ENCODE data around the gene C6orf52. TPM values are rescaled to one million over a fixed set of nuclear protein-coding genes. Genes with fewer than 3 reads are reported as not detected.
"Not testable (repeated sequence)": the region's sequence is repeated elsewhere in the genome, so short reads cannot be mapped to it uniquely, and the experiment has no call there.

C6orf52 gene
- total and polyA plus RNA-seq, 4 donors: 0.33 to 0.71 (median 0.50) TPM; not detected in 1

DNA sequence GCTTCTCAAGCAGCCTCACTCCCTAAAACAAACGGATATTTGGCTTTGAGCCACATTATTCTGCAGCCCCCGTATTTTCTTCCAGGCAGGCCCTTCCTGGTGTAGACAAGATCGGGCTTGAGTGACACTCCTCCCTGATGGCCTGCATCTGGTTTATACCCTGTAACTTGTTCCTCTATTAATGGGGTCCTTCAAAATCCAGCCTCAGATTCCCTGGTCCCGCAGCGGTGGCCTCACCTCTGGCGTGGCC lies 28.1 kb upstream of the C6orf52 start:
- WGBS: 6% methylated on average over 6 of the region's 6 CpGs
- no peaks in the 10 kb centered on the region for H3K27me3 ChIP-seq (ENCODE audit: control insufficient read depth in 4 of 4, insufficient read depth in 4 of 4, low read length in 3 of 4)
- peaks cover 1 to 9% (median 8%) of the 10 kb centered on the region in 4 donors for H3K36me3 ChIP-seq (ENCODE audit: control insufficient read depth in 4 of 4, insufficient read depth in 3 of 4, low read depth in 1 of 4, low read length in 3 of 4)
- H3K9me3 ChIP-seq (ENCODE audit: control insufficient read depth in 4 of 4, low read length in 3 of 4): no peaks in the 10 kb centered on the region
- TF ChIP-seq, protein P1, sequence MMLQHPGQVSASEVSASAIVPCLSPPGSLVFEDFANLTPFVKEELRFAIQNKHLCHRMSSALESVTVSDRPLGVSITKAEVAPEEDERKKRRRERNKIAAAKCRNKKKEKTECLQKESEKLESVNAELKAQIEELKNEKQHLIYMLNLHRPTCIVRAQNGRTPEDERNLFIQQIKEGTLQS (IDR thresholded peaks at IDR 0.05): peak; percentile 30
- TF ChIP-seq, protein P2, sequence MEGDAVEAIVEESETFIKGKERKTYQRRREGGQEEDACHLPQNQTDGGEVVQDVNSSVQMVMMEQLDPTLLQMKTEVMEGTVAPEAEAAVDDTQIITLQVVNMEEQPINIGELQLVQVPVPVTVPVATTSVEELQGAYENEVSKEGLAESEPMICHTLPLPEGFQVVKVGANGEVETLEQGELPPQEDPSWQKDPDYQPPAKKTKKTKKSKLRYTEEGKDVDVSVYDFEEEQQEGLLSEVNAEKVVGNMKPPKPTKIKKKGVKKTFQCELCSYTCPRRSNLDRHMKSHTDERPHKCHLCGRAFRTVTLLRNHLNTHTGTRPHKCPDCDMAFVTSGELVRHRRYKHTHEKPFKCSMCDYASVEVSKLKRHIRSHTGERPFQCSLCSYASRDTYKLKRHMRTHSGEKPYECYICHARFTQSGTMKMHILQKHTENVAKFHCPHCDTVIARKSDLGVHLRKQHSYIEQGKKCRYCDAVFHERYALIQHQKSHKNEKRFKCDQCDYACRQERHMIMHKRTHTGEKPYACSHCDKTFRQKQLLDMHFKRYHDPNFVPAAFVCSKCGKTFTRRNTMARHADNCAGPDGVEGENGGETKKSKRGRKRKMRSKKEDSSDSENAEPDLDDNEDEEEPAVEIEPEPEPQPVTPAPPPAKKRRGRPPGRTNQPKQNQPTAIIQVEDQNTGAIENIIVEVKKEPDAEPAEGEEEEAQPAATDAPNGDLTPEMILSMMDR (IDR thresholded peaks at IDR 0.05; ENCODE audit: low read depth, low read length, missing input control): no peak
- peak overlapping the region; percentile 20 to 77 for H3K27ac ChIP-seq (ENCODE audit: low read depth in 1 of 2, low read length in 2 of 2)
- H3K9ac ChIP-seq (ENCODE audit: low read depth in 1 of 2, low read length in 2 of 2): peak overlapping the region; percentile 8 to 80
- peak overlapping the region; percentile 20 to 31 (median 30) for H3K4me3 ChIP-seq (ENCODE audit: low read depth in 1 of 3, low read length in 3 of 3)
- H3K4me1 ChIP-seq (ENCODE audit: control insufficient read depth in 4 of 4, insufficient read depth in 4 of 4, low read length in 3 of 4): peaks cover 2 to 19% (median 14%) of the 10 kb centered on the region in 4 donors
- no peak for DNase-seq (ENCODE audit: low spot score)

DNA sequence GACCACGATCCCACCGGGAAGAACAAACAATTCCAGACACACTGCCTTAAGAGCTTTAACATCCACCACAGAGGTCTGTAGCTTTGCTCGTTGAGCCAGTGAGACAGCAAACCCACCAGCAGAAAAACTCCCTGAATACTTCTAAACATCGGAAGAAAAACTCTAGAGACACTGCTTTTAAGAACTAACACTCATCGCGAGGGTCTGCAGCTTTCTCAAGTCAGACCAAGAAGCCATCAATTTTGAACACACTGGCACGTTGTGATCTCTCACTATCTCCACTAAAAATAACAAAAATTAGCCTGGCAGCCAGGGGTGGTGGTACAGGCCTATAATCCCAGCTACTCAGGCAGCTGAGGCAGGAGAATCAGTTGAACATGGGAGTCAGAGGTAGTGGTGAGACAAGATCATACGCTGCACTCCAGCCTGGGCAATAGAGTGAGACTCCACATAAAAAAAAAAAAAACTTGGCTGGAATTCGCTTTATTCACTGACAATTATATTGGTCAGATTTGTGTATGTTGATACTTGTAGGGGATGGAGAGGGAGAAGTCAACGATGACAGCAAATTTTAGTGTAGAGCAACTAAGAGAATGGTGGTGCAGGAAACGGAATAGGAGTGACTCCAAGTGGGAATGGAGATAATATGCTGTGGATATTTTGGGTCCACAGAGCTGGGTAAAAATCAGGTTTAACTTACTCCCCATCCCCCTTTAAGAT lies 27.6 kb upstream of the C6orf52 start:
- WGBS: 89% methylated on average over 11 of the region's 11 CpGs
- Histone ChIP-seq H3K9ac (ENCODE audit: low read depth in 1 of 2, low read length in 2 of 2) (peak overlapping the region in 1 of 2 donors; percentile 80), H3K9me3 (ENCODE audit: control insufficient read depth in 4 of 4, low read length in 3 of 4) (no peaks in the 10 kb centered on the region), H3K36me3 (ENCODE audit: control insufficient read depth in 4 of 4, insufficient read depth in 3 of 4, low read depth in 1 of 4, low read length in 3 of 4) (peaks cover 1 to 9% (median 8%) of the 10 kb centered on the region in 4 donors), H3K4me1 (ENCODE audit: control insufficient read depth in 4 of 4, insufficient read depth in 4 of 4, low read length in 3 of 4) (peaks cover 2 to 19% (median 14%) of the 10 kb centered on the region in 4 donors), H3K27ac (ENCODE audit: low read depth in 1 of 2, low read length in 2 of 2) (peak overlapping the region; percentile 20 to 77), H3K4me3 (ENCODE audit: low read depth in 1 of 3, low read length in 3 of 3) (peak overlapping the region; percentile 20 to 31 (median 30)), H3K27me3 (ENCODE audit: control insufficient read depth in 4 of 4, insufficient read depth in 4 of 4, low read length in 3 of 4) (no peaks in the 10 kb centered on the region)
- DNase-seq (ENCODE audit: low spot score): no peak
- TF ChIP-seq FOXA2 (IDR thresholded peaks at IDR 0.05): no peak
- TF ChIP-seq, protein P2 (IDR thresholded peaks at IDR 0.05; ENCODE audit: low read depth, low read length, missing input control): no peak

DNA sequence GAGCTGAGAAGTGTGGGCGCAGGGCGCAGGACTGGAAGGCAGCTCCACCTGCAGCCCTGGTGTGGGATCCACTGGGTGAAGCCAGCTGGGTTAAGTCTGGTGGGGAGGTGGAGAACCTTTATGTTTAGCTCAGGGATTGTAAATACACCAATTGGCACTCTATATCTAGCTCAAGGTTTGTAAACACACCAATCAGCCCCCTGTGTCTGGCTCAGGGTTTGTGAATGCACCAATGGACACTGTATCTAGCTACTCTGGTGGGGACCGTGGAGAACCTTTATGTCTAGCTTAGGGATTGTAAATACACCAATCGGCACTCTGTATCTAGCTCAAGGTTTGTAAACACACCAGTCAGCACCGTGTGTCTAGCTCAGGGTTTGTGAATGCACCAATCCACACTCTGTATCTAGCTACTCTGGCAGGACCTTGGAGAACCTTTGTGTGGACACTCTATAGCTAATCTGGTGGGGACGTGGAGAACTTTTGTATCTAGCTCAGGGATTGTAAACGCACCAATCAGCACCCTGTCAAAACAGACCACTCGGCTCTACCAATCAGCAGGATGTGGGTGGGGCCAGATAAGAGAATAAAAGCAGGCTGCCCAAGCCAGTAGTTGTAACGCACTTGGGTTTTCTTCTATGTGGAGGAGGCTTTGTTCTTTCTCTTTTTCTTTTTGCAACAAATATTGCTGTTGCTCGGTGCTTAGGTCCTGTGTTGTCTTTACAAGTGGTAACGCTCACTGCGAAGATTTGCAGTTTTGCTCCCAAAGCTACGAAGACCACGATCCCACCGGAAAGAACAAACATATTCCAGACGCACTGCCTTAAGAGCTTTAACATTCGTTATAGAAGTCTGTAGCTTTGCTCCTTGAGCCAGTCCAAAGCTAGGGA lies 26.8 kb upstream of the C6orf52 start:
- not testable (repeated sequence) for H3K27me3 ChIP-seq (ENCODE audit: control insufficient read depth in 4 of 4, insufficient read depth in 4 of 4, low read length in 3 of 4); H3K9me3 ChIP-seq (ENCODE audit: control insufficient read depth in 4 of 4, low read length in 3 of 4); DNase-seq (ENCODE audit: low spot score); H3K9ac ChIP-seq (ENCODE audit: low read depth in 1 of 2, low read length in 2 of 2); H3K36me3 ChIP-seq (ENCODE audit: control insufficient read depth in 4 of 4, insufficient read depth in 3 of 4, low read depth in 1 of 4, low read length in 3 of 4); H3K27ac ChIP-seq (ENCODE audit: low read depth in 1 of 2, low read length in 2 of 2)
- peaks cover 2 to 19% (median 14%) of the 10 kb centered on the region in 4 donors for H3K4me1 ChIP-seq (ENCODE audit: control insufficient read depth in 4 of 4, insufficient read depth in 4 of 4, low read length in 3 of 4)
- 84% methylated on average over 17 of the region's 17 CpGs for WGBS
- peak overlapping the region in 2 of 3 donors; percentile 49 to 65 for H3K4me3 ChIP-seq (ENCODE audit: low read depth in 1 of 3, low read length in 3 of 3)
